Transverse colon (tissue), 3 donors: ENCODE data around the gene ZFP30.

Experiments
- POLR2A ChIP-seq: fragments of 450-650 bp; IDR thresholded peaks from one replicate; pipeline ENCODE4 v1.6.1; 2016; ENCODE audit warnings: antibody characterized with exemption, mild to moderate bottlenecking, moderate library complexity
- TF ChIP-seq, protein P1 (sequence below), 5 experiments: fragments of 200-600 bp in 3 of 5; fragments of 450-650 bp in 2 of 5; sonication (generic) in 3 of 5; IDR thresholded peaks; 1 replicate in 2 of 5; 2 replicates in 3 of 5; pipeline ENCODE4 v1.5.1; 2016 to 2017; ENCODE audit warnings: antibody characterized with exemption in 5 of 5, inconsistent platforms in 3 of 5, mild to moderate bottlenecking in 2 of 5, moderate library complexity in 1 of 5

DNA sequence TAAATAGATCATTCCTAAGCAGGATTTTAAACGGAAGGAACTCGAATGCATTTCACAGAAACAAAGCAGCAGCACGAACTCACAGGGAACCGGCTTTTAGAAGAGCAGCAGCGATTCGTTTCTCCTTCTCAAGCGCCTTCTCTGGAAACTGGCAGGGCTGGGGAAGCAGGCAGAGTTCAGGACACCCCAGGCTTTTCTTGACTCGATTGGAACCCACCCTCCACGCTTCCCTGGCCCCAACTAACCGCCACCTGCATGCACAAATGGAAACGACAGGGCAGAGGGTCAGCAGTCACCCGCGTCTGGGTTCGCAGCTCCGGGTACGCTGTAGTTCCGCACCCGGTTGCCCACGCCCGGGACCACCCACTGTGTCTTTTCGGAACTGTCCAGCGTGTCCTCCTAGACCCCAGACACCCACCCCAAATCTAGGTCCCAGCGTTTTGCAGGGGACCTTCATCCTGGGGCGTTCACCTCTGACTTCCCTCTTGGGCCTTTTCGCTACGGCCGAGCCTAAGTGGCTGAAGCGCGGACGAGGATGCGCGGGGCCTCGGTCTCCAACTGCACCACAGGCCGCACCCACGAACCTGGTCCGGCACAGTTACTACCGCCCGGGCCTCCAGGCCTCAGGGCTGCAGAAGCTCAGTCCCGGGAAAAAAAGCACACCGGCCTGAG, 500 bp downstream of the ZFP30 start:
- no peak for TF ChIP-seq POLR2A
- TF ChIP-seq, protein P1, sequence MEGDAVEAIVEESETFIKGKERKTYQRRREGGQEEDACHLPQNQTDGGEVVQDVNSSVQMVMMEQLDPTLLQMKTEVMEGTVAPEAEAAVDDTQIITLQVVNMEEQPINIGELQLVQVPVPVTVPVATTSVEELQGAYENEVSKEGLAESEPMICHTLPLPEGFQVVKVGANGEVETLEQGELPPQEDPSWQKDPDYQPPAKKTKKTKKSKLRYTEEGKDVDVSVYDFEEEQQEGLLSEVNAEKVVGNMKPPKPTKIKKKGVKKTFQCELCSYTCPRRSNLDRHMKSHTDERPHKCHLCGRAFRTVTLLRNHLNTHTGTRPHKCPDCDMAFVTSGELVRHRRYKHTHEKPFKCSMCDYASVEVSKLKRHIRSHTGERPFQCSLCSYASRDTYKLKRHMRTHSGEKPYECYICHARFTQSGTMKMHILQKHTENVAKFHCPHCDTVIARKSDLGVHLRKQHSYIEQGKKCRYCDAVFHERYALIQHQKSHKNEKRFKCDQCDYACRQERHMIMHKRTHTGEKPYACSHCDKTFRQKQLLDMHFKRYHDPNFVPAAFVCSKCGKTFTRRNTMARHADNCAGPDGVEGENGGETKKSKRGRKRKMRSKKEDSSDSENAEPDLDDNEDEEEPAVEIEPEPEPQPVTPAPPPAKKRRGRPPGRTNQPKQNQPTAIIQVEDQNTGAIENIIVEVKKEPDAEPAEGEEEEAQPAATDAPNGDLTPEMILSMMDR (IDR thresholded peaks at IDR 0.05) = no peak
